Measurements from ENCODE around the gene MYBBP1A.

MYBBP1A gene

DNA sequence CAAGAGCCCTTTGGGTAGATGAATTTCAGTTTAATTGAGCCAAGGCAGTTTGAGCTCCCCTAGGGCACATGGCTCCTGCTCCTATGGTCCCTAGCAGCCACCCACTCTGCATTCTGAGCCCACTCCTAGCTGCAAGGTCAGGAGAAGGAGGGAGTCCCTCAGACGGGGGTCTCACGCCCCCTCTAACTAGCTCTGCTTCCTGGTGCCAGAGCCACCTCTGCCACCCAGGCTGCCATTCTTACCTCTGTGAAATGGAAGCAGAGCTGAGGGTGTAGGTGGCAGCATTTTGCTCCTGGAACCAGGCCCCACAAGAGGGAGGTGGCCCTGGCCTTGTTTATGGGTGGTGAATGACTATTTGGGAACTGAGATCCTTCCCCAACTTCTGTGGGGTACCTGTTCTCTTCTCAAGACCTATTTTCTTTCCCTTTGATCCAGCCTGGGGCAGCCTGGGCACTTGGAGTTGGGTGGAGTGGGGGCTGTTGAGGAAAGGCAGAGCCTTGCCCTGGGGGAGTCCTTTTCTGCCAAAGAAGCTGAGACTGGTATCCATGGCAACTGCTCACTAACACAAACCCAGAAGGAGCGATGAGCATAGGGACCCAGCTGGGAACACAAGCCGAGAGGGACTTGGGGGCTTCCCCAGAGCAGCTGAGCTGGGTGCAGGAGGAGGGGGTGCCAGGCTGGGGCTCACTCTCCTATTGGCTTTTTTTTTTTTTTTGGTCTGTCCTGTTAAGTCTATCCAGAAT is 51.7 kb downstream of the MYBBP1A start:
- H3K4me2 ChIP-seq (ENCODE audit: low read depth, low read length) = peak overlapping the region; percentile 11; the same call in 1 of the 2 replicates
- no peak for TF ChIP-seq EZH2phosphoT487 (IDR thresholded peaks at IDR 0.05; ENCODE audit: low read length)
- H4K20me1 ChIP-seq (ENCODE audit: insufficient read depth, low read length) = no peaks in the 10 kb centered on the region

DNA sequence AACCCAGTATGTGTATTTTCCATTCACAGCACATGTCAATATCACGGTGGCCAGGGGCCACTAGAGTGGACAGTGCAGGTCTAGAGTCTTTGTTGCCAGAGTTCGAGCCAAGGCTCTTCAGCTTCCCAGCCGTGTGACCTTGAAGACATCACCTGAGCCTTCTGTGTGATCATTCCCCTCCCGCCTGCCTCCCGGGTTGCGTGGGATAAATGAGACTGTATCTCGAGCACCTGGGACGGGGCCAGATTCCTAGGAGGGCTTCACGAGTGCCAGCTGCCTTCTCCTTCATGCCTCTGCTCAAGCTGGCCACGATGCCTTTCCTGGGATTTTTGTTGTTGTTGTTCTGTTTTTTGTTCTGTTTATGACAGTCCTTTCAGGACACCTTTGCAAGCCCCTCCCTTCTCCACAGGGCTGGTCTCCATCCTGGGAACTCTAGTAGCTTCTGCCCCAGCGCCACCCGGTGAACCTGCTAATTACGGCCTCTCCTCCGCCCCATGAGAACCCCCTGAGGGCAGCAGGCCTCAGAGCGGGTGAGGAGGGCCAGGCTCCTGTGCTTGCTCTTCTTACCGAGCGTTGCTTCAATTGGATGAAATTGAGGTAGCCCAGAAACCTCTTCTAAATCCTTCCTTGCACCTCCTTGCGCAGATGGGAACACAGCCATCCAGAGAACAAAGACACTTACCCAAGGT is 52.6 kb downstream of the MYBBP1A start:
- Histone ChIP-seq H3K9ac (ENCODE audit: low read length) (no peak overlapping the region), H3F3A (ENCODE audit: insufficient read depth, low read length) (peaks cover 16% of the 10 kb centered on the region), H3K4me3 (ENCODE audit: low read length) (no peak overlapping the region), H3K4me2 (ENCODE audit: low read depth, low read length) (no peak overlapping the region), H3K4me1 (ENCODE audit: low read length) (peaks cover 35% of the 10 kb centered on the region), H3K79me2 (ENCODE audit: low read length) (peaks cover 18% of the 10 kb centered on the region), H4K20me1 (ENCODE audit: insufficient read depth, low read length) (no peaks in the 10 kb centered on the region), H2AFZ (ENCODE audit: low read length) (no peak overlapping the region), H3K27ac (ENCODE audit: low read length) (no peak overlapping the region), H3K9me3 (replicated peaks; ENCODE audit: insufficient read depth, low read length) (no peaks in the 10 kb centered on the region), H3K36me3 (replicated peaks; ENCODE audit: insufficient read depth, low read length) (no peaks in the 10 kb centered on the region), H3K27me3 (replicated peaks; ENCODE audit: insufficient read depth, low read length) (peaks cover 21% of the 10 kb centered on the region), H3K9me2 (replicated peaks; ENCODE audit: insufficient read depth, low read length) (no peaks in the 10 kb centered on the region)
- DNase-seq = no peak
- TF ChIP-seq, protein P1, sequence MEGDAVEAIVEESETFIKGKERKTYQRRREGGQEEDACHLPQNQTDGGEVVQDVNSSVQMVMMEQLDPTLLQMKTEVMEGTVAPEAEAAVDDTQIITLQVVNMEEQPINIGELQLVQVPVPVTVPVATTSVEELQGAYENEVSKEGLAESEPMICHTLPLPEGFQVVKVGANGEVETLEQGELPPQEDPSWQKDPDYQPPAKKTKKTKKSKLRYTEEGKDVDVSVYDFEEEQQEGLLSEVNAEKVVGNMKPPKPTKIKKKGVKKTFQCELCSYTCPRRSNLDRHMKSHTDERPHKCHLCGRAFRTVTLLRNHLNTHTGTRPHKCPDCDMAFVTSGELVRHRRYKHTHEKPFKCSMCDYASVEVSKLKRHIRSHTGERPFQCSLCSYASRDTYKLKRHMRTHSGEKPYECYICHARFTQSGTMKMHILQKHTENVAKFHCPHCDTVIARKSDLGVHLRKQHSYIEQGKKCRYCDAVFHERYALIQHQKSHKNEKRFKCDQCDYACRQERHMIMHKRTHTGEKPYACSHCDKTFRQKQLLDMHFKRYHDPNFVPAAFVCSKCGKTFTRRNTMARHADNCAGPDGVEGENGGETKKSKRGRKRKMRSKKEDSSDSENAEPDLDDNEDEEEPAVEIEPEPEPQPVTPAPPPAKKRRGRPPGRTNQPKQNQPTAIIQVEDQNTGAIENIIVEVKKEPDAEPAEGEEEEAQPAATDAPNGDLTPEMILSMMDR (IDR thresholded peaks at IDR 0.05; ENCODE audit: low read length) = no peak
- TF ChIP-seq EZH2phosphoT487 (IDR thresholded peaks at IDR 0.05; ENCODE audit: low read length) (no peak), EZH2 (optimal IDR thresholded peaks at IDR 0.05; ENCODE audit: low read depth, low read length) (no peak)

More for the DNA sequence above, 51.7 kb downstream of the MYBBP1A start:
- H3K79me2 ChIP-seq (ENCODE audit: low read length) = peaks cover 18% of the 10 kb centered on the region
- no peaks in the 10 kb centered on the region for H3K9me3 ChIP-seq (replicated peaks; ENCODE audit: insufficient read depth, low read length)
- H3K4me3 ChIP-seq (ENCODE audit: low read length) = no peak overlapping the region
- no peak overlapping the region for H3K9ac ChIP-seq (ENCODE audit: low read length)
- no peaks in the 10 kb centered on the region for H3K36me3 ChIP-seq (replicated peaks; ENCODE audit: insufficient read depth, low read length)
- no peaks in the 10 kb centered on the region for H3K9me2 ChIP-seq (replicated peaks; ENCODE audit: insufficient read depth, low read length)
- H3K27me3 ChIP-seq (replicated peaks; ENCODE audit: insufficient read depth, low read length) = peaks cover 21% of the 10 kb centered on the region
- peaks cover 8% of the 10 kb centered on the region for H3F3A ChIP-seq (ENCODE audit: insufficient read depth, low read length)
- H3K27ac ChIP-seq (ENCODE audit: low read length) = peak overlapping the region; percentile 57; the same call in 1 of the 2 replicates
- no peak overlapping the region for H2AFZ ChIP-seq (ENCODE audit: low read length)
- H3K4me1 ChIP-seq (ENCODE audit: low read length) = peaks cover 27% of the 10 kb centered on the region
- DNase-seq = no peak

GRCh38 chr17:4501295-4501949 is 53.8 kb downstream of the MYBBP1A start:
- Histone ChIP-seq H3K9me3 (replicated peaks; ENCODE audit: insufficient read depth, low read length) (no peaks in the 10 kb centered on the region), H3K9ac (ENCODE audit: low read length) (no peak overlapping the region), H3K27ac (ENCODE audit: low read length) (no peak overlapping the region), H3K27me3 (replicated peaks; ENCODE audit: insufficient read depth, low read length) (peaks cover 21% of the 10 kb centered on the region), H4K20me1 (ENCODE audit: insufficient read depth, low read length) (no peaks in the 10 kb centered on the region), H2AFZ (ENCODE audit: low read length) (no peak overlapping the region), H3K9me2 (replicated peaks; ENCODE audit: insufficient read depth, low read length) (no peaks in the 10 kb centered on the region), H3K4me2 (ENCODE audit: low read depth, low read length) (no peak overlapping the region), H3K79me2 (ENCODE audit: low read length) (peaks cover 18% of the 10 kb centered on the region), H3K4me3 (ENCODE audit: low read length) (no peak overlapping the region), H3K36me3 (replicated peaks; ENCODE audit: insufficient read depth, low read length) (no peaks in the 10 kb centered on the region), H3F3A (ENCODE audit: insufficient read depth, low read length) (peaks cover 28% of the 10 kb centered on the region), H3K4me1 (ENCODE audit: low read length) (peaks cover 46% of the 10 kb centered on the region)
- TF ChIP-seq EZH2phosphoT487 (IDR thresholded peaks at IDR 0.05; ENCODE audit: low read length) (no peak), EZH2 (optimal IDR thresholded peaks at IDR 0.05; ENCODE audit: low read depth, low read length) (no peak)
- TF ChIP-seq, protein P1 (IDR thresholded peaks at IDR 0.05; ENCODE audit: low read length) = no peak
- DNase-seq = no peak

All from MM.1S (cell line).